Gastroesophageal sphincter (tissue), 4 donors: ENCODE results near the gene CCDC9. TPM values are rescaled to one million over a fixed set of nuclear protein-coding genes. Genes with fewer than 3 reads are reported as not detected.

Source experiments
- ATAC-seq: fragments of 150-250 bp; one replicate; pipeline ENCODE4 v1.9.1; 2016; ENCODE audit warnings: mild to moderate bottlenecking, moderate library complexity
- H3K27ac ChIP-seq, 4 donors: fragments of 200-600 bp; sonication (generic) in 3 of 4; 1 replicate in 3 of 4; 2 replicates in 1 of 4; pipeline ENCODE4 v1.5.1; 2016 to 2019
- H3K27me3 ChIP-seq: fragments of 200-600 bp; sonication (generic); one replicate; pipeline ENCODE4 v1.5.1; 2019
- H3K36me3 ChIP-seq, 2 donors: fragments of 200-600 bp; sonication (generic); one replicate each; pipeline ENCODE4 v1.5.1; 2019; ENCODE audit warnings: control low read depth in 1 of 2
- H3K4me1 ChIP-seq, 3 donors: fragments of 200-600 bp; sonication (generic); 1 replicate in 2 of 3; 2 replicates in 1 of 3; pipeline ENCODE4 v1.5.1; 2016 to 2019; ENCODE audit warnings: control low read depth in 2 of 3
- H3K4me3 ChIP-seq, 2 donors: fragments of 200-600 bp; sonication (generic); one replicate each; pipeline ENCODE4 v1.5.1; 2019; ENCODE audit warnings: mild to moderate bottlenecking in 1 of 2, moderate library complexity in 1 of 2
- H3K9me3 ChIP-seq, 3 donors: fragments of 200-600 bp; sonication (generic); one replicate each; pipeline ENCODE4 v1.5.1; 2017 to 2019; ENCODE audit warnings: control low read depth in 2 of 3
- CTCF ChIP-seq, 4 experiments: fragments of 200-600 bp in 2 of 4; fragments of 450-650 bp in 2 of 4; sonication (generic) in 1 of 4; IDR thresholded peaks; one replicate each; pipeline ENCODE4 v1.5.1; 2017 to 2019; ENCODE audit warnings: antibody characterized with exemption in 4 of 4, mild to moderate bottlenecking in 2 of 4, moderate library complexity in 2 of 4
- EP300 ChIP-seq: sonication (generic); formaldehyde crosslinking; IDR thresholded peaks from one replicate; pipeline ENCODE4 v1.6.1; 2017; ENCODE audit warnings: antibody characterized with exemption, mild to moderate bottlenecking
- POLR2A ChIP-seq, 2 donors: fragments of 450-650 bp; IDR thresholded peaks; one replicate each; pipeline ENCODE4 v1.6.1; 2017; ENCODE audit warnings: antibody characterized with exemption in 2 of 2, mild to moderate bottlenecking in 2 of 2, moderate library complexity in 1 of 2
- POLR2AphosphoS5 ChIP-seq: sonication (generic); formaldehyde crosslinking; IDR thresholded peaks from one replicate; pipeline ENCODE4 v1.6.1; 2017; ENCODE audit warnings: antibody characterized with exemption
- WGBS, 2 donors: methylation state at CpG; one replicate each; pipeline ENCODE4 v1.1.5; 2018; ENCODE audit warnings: low coverage in 1 of 2; 5-methylcytosine and 5-hydroxymethylcytosine counted together
- total RNA-seq, 4 donors: library from RNA; depleted of rRNA; stranded (reverse); fragments of >200 nt; gene quantifications; one replicate each; pipeline ENCODE4 v1.1.0, GENCODE V29; 2016

CCDC9 gene
- total RNA-seq, 4 donors from 2014 or later = 17.3 to 36.9 (median 28.5) TPM

DNA sequence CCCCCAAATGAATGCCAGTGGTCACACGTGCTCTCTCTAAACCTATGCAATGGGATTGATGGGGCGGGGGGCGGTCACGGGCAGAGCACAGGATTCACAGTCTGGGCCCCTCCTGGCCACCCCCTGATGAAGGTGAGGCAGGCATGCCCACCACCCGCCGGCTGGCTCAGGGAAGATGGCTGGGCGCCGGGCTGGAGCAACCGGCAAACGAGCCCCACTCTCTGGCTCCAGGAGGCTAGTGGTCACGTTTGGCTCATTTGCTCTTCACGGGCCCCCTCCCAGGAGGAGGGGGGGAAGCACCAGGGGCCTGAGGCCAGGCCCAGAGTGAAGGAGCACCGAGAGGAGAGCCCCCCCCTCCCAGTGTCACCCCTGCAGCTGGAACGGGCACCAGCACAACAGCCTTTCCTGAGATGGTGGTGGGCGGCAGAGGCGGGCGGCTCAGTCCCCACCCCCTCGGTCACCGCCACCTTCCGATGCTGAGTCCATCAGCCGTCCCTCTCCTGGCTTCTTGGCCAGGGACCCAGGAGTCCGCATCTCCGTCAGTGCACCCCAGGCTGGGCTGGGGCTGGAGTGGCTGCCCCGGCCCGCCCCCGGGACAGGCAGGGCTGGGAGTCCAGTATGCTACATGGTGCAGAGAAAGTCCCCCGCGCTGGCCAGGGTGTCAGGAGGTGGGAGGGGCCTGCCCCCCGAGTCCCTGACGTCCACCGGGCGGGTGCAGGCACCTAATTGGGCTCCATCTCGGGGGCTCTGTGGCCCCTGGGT, 35.1 kb upstream of the CCDC9 start:
- no CpG with 5 or more reads among the region's 33 CpGs for WGBS, 2 donors
- no peak for ATAC-seq
- Histone ChIP-seq H3K9me3 (no peaks in the 10 kb centered on the region), H3K4me3 (no peak overlapping the region), H3K4me1 (peaks cover 0 to 11% (median 0%) of the 10 kb centered on the region in 3 donors), H3K36me3 (peaks cover 0 to 33% of the 10 kb centered on the region in 2 donors), H3K27me3 (no peaks in the 10 kb centered on the region), H3K27ac (no peak overlapping the region)
- TF ChIP-seq CTCF (IDR thresholded peaks at IDR 0.05) (no peak), EP300 (no peak), POLR2A (IDR thresholded peaks at IDR 0.05) (no peak), POLR2AphosphoS5 (no peak)

DNA sequence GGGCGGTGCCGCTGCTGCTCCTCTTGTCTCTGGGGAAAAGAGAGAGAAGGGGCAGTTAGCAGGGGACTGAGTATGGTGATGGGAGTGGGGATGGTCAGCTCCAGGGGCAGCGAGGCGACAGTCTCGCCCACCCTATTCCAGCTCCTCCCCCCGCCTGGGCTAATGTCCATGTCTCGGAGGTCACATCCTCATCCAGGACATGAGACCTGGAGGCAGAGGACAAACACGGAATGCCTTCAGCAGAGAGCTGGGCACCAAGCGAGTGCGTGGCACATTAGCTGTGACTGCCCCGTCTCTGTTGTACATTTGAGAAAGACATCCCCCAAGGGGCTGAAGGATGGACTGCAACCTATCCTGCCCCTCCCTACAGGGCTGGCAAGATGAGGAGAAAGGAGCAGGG, 34.4 kb upstream of the CCDC9 start:
- peaks cover 0 to 33% of the 10 kb centered on the region in 2 donors for H3K36me3 ChIP-seq
- no peak overlapping the region for H3K27ac ChIP-seq
- H3K9me3 ChIP-seq = no peaks in the 10 kb centered on the region
- no peaks in the 10 kb centered on the region for H3K27me3 ChIP-seq
- ATAC-seq = no peak
- peaks cover 0 to 17% (median 3%) of the 10 kb centered on the region in 3 donors for H3K4me1 ChIP-seq
- TF ChIP-seq CTCF (IDR thresholded peaks at IDR 0.05) = no peak
- no peak for TF ChIP-seq POLR2AphosphoS5
- TF ChIP-seq POLR2A (IDR thresholded peaks at IDR 0.05) = no peak
- no peak for TF ChIP-seq EP300
- no CpG with 5 or more reads among the region's 11 CpGs for WGBS, 2 donors
- H3K4me3 ChIP-seq = no peak overlapping the region

GRCh38 chr19:47225746-47226425, 30.4 kb upstream of the CCDC9 start:
- peaks cover 0 to 57% (median 3%) of the 10 kb centered on the region in 3 donors for H3K4me1 ChIP-seq
- H3K27me3 ChIP-seq = no peaks in the 10 kb centered on the region
- 6 to 13% methylated on average over 2 to 8 of the region's 59 CpGs for WGBS, 2 donors
- peak overlapping the region; percentile 100 for H3K27ac ChIP-seq
- peak; percentile 74 for ATAC-seq
- TF ChIP-seq POLR2A (IDR thresholded peaks at IDR 0.05) = peak; percentile 100
- peak; percentile 100 for TF ChIP-seq POLR2AphosphoS5
- no peak for TF ChIP-seq EP300
- peak in 3 of 4 experiments; percentile 65 to 67 (median 66) for TF ChIP-seq CTCF (IDR thresholded peaks at IDR 0.05)
- H3K4me3 ChIP-seq = peak overlapping the region; percentile 79 to 99
- peaks cover 0 to 24% of the 10 kb centered on the region in 2 donors for H3K36me3 ChIP-seq
- H3K9me3 ChIP-seq = no peaks in the 10 kb centered on the region

DNA sequence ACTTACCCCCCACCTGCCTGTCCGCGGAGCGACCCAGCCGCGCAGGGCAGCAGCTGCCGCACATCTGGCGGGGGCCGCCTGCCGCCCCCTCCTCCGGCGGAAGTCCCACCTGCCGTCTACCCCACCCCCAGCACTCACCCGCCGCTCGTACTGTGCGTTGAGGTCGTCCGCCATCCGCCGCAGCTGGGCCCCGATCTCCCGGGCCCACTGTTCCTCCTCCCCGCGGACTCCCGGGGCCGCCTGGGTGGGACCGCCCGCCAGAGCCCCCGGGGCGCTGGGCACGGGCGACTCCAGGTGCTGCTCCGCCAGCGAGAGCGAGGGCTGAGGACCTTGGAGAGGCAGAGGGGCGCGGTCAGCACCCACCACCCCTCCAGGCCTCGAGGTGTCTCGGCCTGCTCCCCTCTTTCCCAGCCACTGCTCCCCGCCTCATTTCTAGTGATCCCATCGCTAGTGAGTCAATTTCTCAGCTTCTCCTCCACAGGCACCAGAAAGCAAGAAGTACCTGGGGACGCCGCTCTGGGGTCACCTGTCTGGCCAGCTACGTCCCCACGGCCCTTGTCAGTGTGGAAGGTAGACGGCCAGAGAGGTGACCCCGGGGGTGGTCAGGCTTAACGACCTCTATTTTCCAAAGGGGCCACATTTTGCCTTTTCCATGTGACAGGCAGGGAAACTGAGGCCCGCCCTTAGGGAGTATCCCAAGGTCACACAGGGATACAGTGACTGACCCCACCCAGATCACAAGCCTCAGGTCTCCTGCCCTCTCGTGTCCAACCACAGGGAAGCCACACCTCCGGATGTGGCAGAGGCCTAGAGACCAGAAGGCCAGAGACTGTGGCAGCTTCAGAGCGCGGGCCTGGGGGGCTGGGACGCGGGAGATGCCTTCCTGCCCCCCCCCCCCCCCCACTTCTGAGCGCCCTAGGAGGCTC, 29.6 kb upstream of the CCDC9 start:
- Histone ChIP-seq H3K4me3 (peak overlapping the region; percentile 79 to 99), H3K4me1 (peaks cover 0 to 62% (median 5%) of the 10 kb centered on the region in 3 donors), H3K9me3 (no peaks in the 10 kb centered on the region), H3K27me3 (no peaks in the 10 kb centered on the region), H3K27ac (peak overlapping the region; percentile 100), H3K36me3 (peaks cover 0 to 16% of the 10 kb centered on the region in 2 donors)
- TF ChIP-seq CTCF (IDR thresholded peaks at IDR 0.05) (no peak), POLR2A (IDR thresholded peaks at IDR 0.05) (peak; percentile 37 to 53), EP300 (no peak), POLR2AphosphoS5 (peak; percentile 39)
- no CpG with 5 or more reads among the region's 56 CpGs for WGBS, 2 donors
- peak; percentile 47 for ATAC-seq
